Trophoblast cell (in vitro differentiated cells and primary cell): ENCODE measurements around the gene ILRUN. TPM values are rescaled to one million over a fixed set of nuclear protein-coding genes. Genes with fewer than 3 reads are reported as not detected.
"Not testable (repeated sequence)": the region's sequence is repeated elsewhere in the genome, so short reads cannot be mapped to it uniquely, and the experiment has no call there.

Experiments used
- DNase-seq, 2 donors: peaks; one replicate each; pipeline ENCODE4 v3.0.0-alpha.2; 2016
- H2AFZ ChIP-seq: 2 replicates; pipeline ENCODE4 v1.6.1; 2013; ENCODE audit warnings: low read length, moderate library complexity, mild to moderate bottlenecking; ENCODE audit not compliant: insufficient read depth, poor library complexity
- H2AK5ac ChIP-seq: 2 replicates; pipeline ENCODE4 v1.6.1; 2013; ENCODE audit warnings: mild to moderate bottlenecking, low read length
- H2BK120ac ChIP-seq: 2 replicates; pipeline ENCODE4 v1.6.1; 2013; ENCODE audit warnings: low read length, mild to moderate bottlenecking, moderate library complexity; ENCODE audit not compliant: insufficient read depth, poor library complexity
- H2BK12ac ChIP-seq: 2 replicates; pipeline ENCODE4 v1.6.1; 2013; ENCODE audit warnings: mild to moderate bottlenecking, low read length, moderate library complexity
- H2BK5ac ChIP-seq: 2 replicates; pipeline ENCODE4 v1.6.1; 2013; ENCODE audit warnings: low read length, low read depth, moderate library complexity, mild to moderate bottlenecking; ENCODE audit not compliant: poor library complexity
- H3K14ac ChIP-seq: 2 replicates; pipeline ENCODE4 v1.6.1; 2013; ENCODE audit warnings: mild to moderate bottlenecking, low read length
- H3K18ac ChIP-seq: 2 replicates; pipeline ENCODE4 v1.6.1; 2013; ENCODE audit warnings: mild to moderate bottlenecking, low read length
- H3K23ac ChIP-seq: 2 replicates; pipeline ENCODE4 v1.6.1; 2013; ENCODE audit warnings: low read length
- H3K27ac ChIP-seq: 2 replicates; pipeline ENCODE4 v1.5.1; 2013; ENCODE audit warnings: low read depth, mild to moderate bottlenecking, inconsistent platforms, low read length, moderate library complexity
- H3K27me3 ChIP-seq: 2 replicates; pipeline ENCODE4 v1.6.1; 2013; ENCODE audit warnings: inconsistent platforms, mild to moderate bottlenecking, low read length, moderate library complexity; ENCODE audit not compliant: insufficient read depth
- H3K36me3 ChIP-seq, 2 experiments: 1 replicate in 1 of 2; 2 replicates in 1 of 2; pipeline ENCODE4 v1.6.1; 2013; ENCODE audit warnings: low read length in 2 of 2, mild to moderate bottlenecking in 2 of 2, moderate library complexity in 1 of 2; ENCODE audit not compliant: insufficient read depth in 2 of 2, control insufficient read depth in 1 of 2
- H3K4ac ChIP-seq: 2 replicates; pipeline ENCODE4 v1.6.1; 2013; ENCODE audit warnings: low read depth, mild to moderate bottlenecking, low read length, moderate library complexity
- H3K4me1 ChIP-seq, 2 experiments: 1 replicate in 1 of 2; 2 replicates in 1 of 2; pipeline ENCODE4 v1.6.1; 2013; ENCODE audit warnings: low read length in 2 of 2, mild to moderate bottlenecking in 2 of 2, moderate library complexity in 1 of 2; ENCODE audit not compliant: insufficient read depth in 2 of 2, control insufficient read depth in 1 of 2
- H3K4me2 ChIP-seq: 2 replicates; pipeline ENCODE4 v1.6.1; 2013; ENCODE audit warnings: inconsistent platforms, mild to moderate bottlenecking, low read length, moderate library complexity
- H3K4me3 ChIP-seq: 2 replicates; pipeline ENCODE4 v1.5.1; 2013; ENCODE audit warnings: mild to moderate bottlenecking, low read depth, low read length, inconsistent platforms
- H3K79me1 ChIP-seq: one replicate; pipeline ENCODE4 v1.6.1; 2013; ENCODE audit warnings: low read length
- H3K79me2 ChIP-seq: 2 replicates; pipeline ENCODE4 v1.6.1; 2013; ENCODE audit warnings: low read length, mild to moderate bottlenecking; ENCODE audit not compliant: control insufficient read depth, insufficient read depth, poor library complexity
- H3K9ac ChIP-seq: 2 replicates; pipeline ENCODE4 v1.6.1; 2013; ENCODE audit warnings: mild to moderate bottlenecking, low read length
- H3K9me3 ChIP-seq: 2 replicates; pipeline ENCODE4 v1.6.1; 2013; ENCODE audit warnings: low read depth, mild to moderate bottlenecking, control low read depth, inconsistent platforms, low read length; ENCODE audit not compliant: insufficient read depth
- H4K12ac ChIP-seq: 2 replicates; pipeline ENCODE4 v1.6.1; 2013; ENCODE audit warnings: low read depth, mild to moderate bottlenecking, low read length, moderate library complexity
- H4K8ac ChIP-seq: 2 replicates; pipeline ENCODE4 v1.6.1; 2013; ENCODE audit warnings: low read depth, mild to moderate bottlenecking, low read length, moderate library complexity
- H4K91ac ChIP-seq: one replicate; pipeline ENCODE4 v1.6.1; 2013; ENCODE audit warnings: low read depth, mild to moderate bottlenecking, low read length, moderate library complexity
- WGBS: extraction: QIAGEN DNeasy Blood & Tissue Kit; methylation state at CpG from one replicate; pipeline ENCODE4 v1.1.7; 2013; ENCODE audit warnings: missing lambda C conversion rate; ENCODE audit not compliant: insufficient read length, insufficient coverage; ENCODE audit errors: extremely low coverage; 5-methylcytosine and 5-hydroxymethylcytosine counted together
- polyA plus RNA-seq: library from polyadenylated mRNA; stranded (reverse); fragments of 200-250 nt; gene quantifications from 2 replicates; pipeline ENCODE4 v1.2.3, GENCODE V29; 2013

ILRUN gene
- polyA plus RNA-seq, result 39.4 and 41.5 TPM in 2 replicates

DNA sequence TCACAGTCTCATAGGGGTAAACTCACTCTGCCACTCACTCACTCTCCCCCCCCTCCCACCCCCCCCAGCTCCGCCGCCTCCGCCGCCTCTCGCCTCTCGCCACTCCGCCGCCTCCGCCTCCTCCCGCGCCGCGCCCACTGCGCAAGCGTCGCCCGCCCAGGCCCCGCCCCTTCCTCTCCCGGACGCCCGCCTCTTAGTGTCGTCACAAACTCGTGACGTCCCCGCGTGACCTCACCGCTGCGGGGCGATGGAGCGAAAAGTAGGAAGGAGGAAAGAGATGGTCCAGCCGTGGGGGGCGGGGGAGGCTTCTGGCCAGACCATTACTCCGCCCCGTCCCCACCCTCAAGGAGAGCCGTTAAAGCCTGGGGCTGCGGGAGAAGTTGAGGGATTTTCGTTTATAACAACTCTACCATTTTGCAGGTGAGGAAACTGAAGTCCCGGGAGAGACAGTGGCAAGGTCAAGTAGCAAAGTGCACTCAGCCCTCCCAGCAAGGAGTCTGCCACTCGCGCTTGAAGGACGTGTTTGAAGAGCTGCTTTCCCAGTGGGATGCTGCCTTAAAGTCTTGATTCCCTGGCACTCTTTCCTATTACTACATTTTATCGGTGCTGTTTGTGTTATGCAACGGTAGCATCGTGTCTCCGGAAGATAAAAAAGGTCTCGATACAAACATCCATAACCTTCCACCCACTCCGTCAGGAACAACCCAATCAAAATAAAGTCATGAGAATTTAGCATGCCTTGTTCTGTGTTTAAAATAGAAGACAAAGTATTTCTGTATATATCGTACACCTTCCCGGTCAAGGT is at the start of gene ILRUN:
Gene ILRUN, minus strand, starts transcription at position 29 of the 805 bp plus-strand sequence. CDS start 164 bp downstream, outside the sequence.
- no peaks in the 10 kb centered on the region for H3K27me3 ChIP-seq
- whole genome bisulfite sequencing, result no CpG with 5 or more reads among the region's 49 CpGs
- H3K36me3 ChIP-seq, result no peaks in the 10 kb centered on the region
- peak within 1 kb of the TSS; percentile 94 for H3K4me3 ChIP-seq
- H3K27ac ChIP-seq, result peak within 1 kb of the TSS; percentile 61
- peak within 1 kb of the TSS; percentile 77 for H3K9ac ChIP-seq
- H4K91ac ChIP-seq, result peak within 1 kb of the TSS; percentile 77
- H2BK120ac ChIP-seq, result peak within 1 kb of the TSS; percentile 15
- peak within 1 kb of the TSS; percentile 81 for H3K4ac ChIP-seq
- no peaks in the 10 kb centered on the region for H3K9me3 ChIP-seq
- H3K79me1 ChIP-seq, result peaks cover 11% of the 10 kb centered on the region
- peak within 1 kb of the TSS; percentile 65 for H4K12ac ChIP-seq
- H2AK5ac ChIP-seq, result peak within 1 kb of the TSS; percentile 51
- H2BK5ac ChIP-seq, result peak within 1 kb of the TSS; percentile 60
- peak within 1 kb of the TSS; percentile 68 for H2AFZ ChIP-seq
- peak; percentile 93 to 99 for DNase-seq
- peak within 1 kb of the TSS; percentile 85 for H3K4me2 ChIP-seq
- peaks cover 6 to 12% of the 10 kb centered on the region in 2 experiments for H3K4me1 ChIP-seq
- no peak within 1 kb of the TSS for H3K23ac ChIP-seq
- H3K18ac ChIP-seq, result peak within 1 kb of the TSS; percentile 83
- H3K79me2 ChIP-seq, result peaks cover 18% of the 10 kb centered on the region
- peak within 1 kb of the TSS; percentile 30 for H2BK12ac ChIP-seq
- H3K14ac ChIP-seq, result peak within 1 kb of the TSS; percentile 38
- peak within 1 kb of the TSS; percentile 83 for H4K8ac ChIP-seq

DNA sequence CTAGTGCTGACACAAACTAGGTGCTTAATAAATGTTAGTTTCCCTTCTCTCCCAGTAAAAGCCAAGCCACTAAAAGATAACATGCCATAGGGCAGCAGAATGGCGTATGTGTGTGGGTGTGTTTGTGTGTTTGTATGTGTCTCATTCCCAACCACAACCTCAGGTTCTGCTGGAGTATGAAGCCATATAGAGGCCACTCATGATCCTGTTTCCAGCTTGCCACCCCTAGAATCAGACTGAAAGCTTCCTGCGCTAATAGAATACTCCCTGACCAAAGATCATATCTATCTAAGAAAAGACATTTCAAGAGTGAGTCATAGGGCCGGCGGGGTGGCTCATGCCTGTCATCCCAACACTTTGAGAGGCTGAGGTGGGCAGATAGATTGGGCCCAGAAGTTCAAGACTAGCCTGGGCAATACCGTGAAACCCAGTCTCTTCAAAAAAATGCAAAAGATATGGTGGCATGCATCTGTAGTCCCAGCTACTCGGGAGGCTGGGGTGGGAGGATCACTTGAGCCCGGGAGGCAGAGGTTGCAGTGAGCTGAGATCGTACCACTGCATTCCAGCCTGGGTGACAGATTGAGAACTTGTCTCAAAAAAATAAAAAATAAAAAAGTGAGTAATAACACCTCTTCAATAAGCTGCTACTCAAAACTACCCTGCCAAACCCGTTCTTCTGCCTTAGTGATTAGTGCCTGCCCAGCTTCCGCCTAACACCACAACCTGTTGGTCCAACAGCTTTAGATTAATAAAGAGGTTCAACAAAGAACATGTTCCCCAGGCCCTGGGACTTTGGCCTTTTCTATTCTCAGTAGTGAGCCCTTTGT is 48.9 kb upstream of the ILRUN start:
- DNase-seq, result peak; percentile 87 to 91
- Histone ChIP-seq H3K4me1 (peaks cover 12 to 14% of the 10 kb centered on the region in 2 experiments), H4K8ac (no peak overlapping the region), H2AK5ac (no peak overlapping the region), H2BK5ac (no peak overlapping the region), H3K9ac (no peak overlapping the region), H3K4me3 (no peak overlapping the region), H3K14ac (no peak overlapping the region), H3K27ac (peak overlapping the region; percentile 20), H3K4me2 (no peak overlapping the region), H3K27me3 (no peaks in the 10 kb centered on the region), H3K9me3 (no peaks in the 10 kb centered on the region), H2BK12ac (no peak overlapping the region), H3K23ac (no peak overlapping the region), H3K79me1 (peaks cover 2% of the 10 kb centered on the region), H3K36me3 (no peaks in the 10 kb centered on the region), H2BK120ac (no peak overlapping the region), H3K18ac (no peak overlapping the region), H4K12ac (no peak overlapping the region), H4K91ac (no peak overlapping the region), H3K4ac (no peak overlapping the region), H3K79me2 (no peaks in the 10 kb centered on the region), H2AFZ (no peak overlapping the region)
- no CpG with 5 or more reads among the region's 10 CpGs for WGBS

DNA sequence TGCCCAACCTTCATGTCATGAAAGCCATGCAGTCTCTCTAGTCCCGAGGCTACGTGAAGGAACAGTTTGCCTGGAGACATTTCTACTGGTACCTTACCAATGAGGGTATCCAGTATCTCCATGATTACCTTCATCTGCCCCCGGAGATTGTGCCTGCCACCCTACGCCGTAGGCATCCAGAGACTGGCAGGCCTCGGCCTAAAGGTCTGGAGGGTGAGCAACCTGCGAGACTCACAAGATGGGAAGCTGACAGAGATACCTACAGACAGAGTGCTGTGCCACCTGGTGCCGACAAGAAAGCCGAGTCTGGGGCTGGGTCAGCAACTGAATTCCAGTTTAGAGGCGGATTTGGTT is 47.7 kb upstream of the ILRUN start:
- not testable (repeated sequence) for H3K14ac ChIP-seq, H4K91ac ChIP-seq, H2BK5ac ChIP-seq, H3K79me1 ChIP-seq, H3K36me3 ChIP-seq, H3K27ac ChIP-seq, H3K4me2 ChIP-seq, H3K9ac ChIP-seq, H3K18ac ChIP-seq, H4K8ac ChIP-seq, H3K23ac ChIP-seq, H2AFZ ChIP-seq, H3K9me3 ChIP-seq, H3K4me3 ChIP-seq, H4K12ac ChIP-seq, H2BK120ac ChIP-seq, H3K79me2 ChIP-seq, H2AK5ac ChIP-seq, H3K4ac ChIP-seq, H2BK12ac ChIP-seq, H3K27me3 ChIP-seq
- H3K4me1 ChIP-seq, result peaks cover 12 to 14% of the 10 kb centered on the region in 2 experiments
- no CpG with 5 or more reads among the region's 10 CpGs for WGBS
- peak; percentile 78 to 87 for DNase-seq

DNA sequence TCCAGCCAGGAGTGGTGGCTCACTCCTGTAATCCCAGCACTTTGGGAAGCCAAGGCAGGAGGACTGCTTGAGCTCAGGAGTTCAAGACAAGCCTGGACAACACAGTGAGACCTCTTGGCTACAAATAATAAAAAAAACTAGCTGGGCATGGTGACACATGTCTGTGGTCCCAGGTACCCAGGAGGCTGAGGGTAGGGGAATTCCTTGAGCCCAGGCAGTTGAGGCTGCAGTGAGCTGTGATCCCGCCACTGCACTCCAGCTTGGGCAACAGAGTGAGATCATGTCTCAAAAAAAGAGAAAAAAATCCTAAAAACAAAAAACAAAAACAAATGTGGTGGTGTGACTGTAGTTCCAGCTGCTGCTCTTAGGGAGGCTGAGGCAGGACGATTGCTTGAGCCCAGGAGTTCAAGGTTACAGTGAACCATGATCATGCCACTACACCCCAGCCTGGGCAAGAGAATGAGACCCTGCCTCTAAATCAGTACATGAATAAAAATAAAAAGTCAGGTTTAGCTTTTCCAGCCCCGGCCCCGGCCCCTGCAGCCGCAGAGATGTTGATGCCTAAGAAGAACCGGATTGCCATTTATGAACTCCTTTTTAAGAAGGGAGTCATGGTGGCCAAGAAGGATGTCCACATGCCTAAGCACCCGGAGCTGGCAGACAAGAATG is 47.2 kb upstream of the ILRUN start:
- H3K9ac ChIP-seq, result no peak overlapping the region
- H2BK12ac ChIP-seq, result no peak overlapping the region
- WGBS, result no CpG with 5 or more reads among the region's 7 CpGs
- no peak overlapping the region for H3K18ac ChIP-seq
- H3K36me3 ChIP-seq, result no peaks in the 10 kb centered on the region
- H3K23ac ChIP-seq, result no peak overlapping the region
- H4K12ac ChIP-seq, result no peak overlapping the region
- H3K27ac ChIP-seq, result no peak overlapping the region
- no peak overlapping the region for H2BK5ac ChIP-seq
- no peak overlapping the region for H4K8ac ChIP-seq
- H3K4me3 ChIP-seq, result no peak overlapping the region
- peak; percentile 28 to 58 for DNase-seq
- H3K4ac ChIP-seq, result no peak overlapping the region
- no peaks in the 10 kb centered on the region for H3K79me2 ChIP-seq
- no peak overlapping the region for H4K91ac ChIP-seq
- peaks cover 12 to 14% of the 10 kb centered on the region in 2 experiments for H3K4me1 ChIP-seq
- H2AK5ac ChIP-seq, result no peak overlapping the region
- H2AFZ ChIP-seq, result no peak overlapping the region
- H3K4me2 ChIP-seq, result no peak overlapping the region
- no peaks in the 10 kb centered on the region for H3K27me3 ChIP-seq
- H2BK120ac ChIP-seq, result no peak overlapping the region
- H3K79me1 ChIP-seq, result peaks cover 2% of the 10 kb centered on the region
- H3K9me3 ChIP-seq, result no peaks in the 10 kb centered on the region
- no peak overlapping the region for H3K14ac ChIP-seq
